ENCODE measurements around the gene TTC22.

TTC22 gene

GRCh38 chr1:54833121-54833520 is 32.0 kb upstream of the TTC22 start:
- DNase-seq = no peak

GRCh38 chr1:54826226-54826816 is 25.2 kb upstream of the TTC22 start:
- no peak for DNase-seq

- no peak for DNase-seq
Observed at GRCh38 chr1:54825696-54826095, 24.6 kb upstream of the TTC22 start.

GRCh38 chr1:54823670-54824069 is 22.5 kb upstream of the TTC22 start:
- no peak for DNase-seq

- DNase-seq = no peak
Observed at GRCh38 chr1:54819733-54820132, 18.6 kb upstream of the TTC22 start.

- DNase-seq = no peak
Observed at GRCh38 chr1:54819195-54819536, 18.0 kb upstream of the TTC22 start.

GRCh38 chr1:54818461-54819194 is 17.5 kb upstream of the TTC22 start:
- DNase-seq = no peak

- DNase-seq = no peak
Observed at GRCh38 chr1:54816951-54817350, 15.8 kb upstream of the TTC22 start.

- DNase-seq = no peak
Observed at GRCh38 chr1:54816130-54816529, 15.0 kb upstream of the TTC22 start.

GRCh38 chr1:54815086-54815876 is 14.2 kb upstream of the TTC22 start:
- no peak for DNase-seq

- no peak for DNase-seq
Observed at GRCh38 chr1:54814571-54814970, 13.4 kb upstream of the TTC22 start.

- no peak for DNase-seq
Observed at GRCh38 chr1:54814126-54814498, 13.0 kb upstream of the TTC22 start.

- no peak for DNase-seq
Observed at GRCh38 chr1:54813485-54814125, 12.5 kb upstream of the TTC22 start.

- DNase-seq = no peak
Observed at GRCh38 chr1:54812801-54813484, 11.8 kb upstream of the TTC22 start.

GRCh38 chr1:54811739-54812655 is 10.9 kb upstream of the TTC22 start:
- no peak for DNase-seq

GRCh38 chr1:54811066-54811465 is 9.9 kb upstream of the TTC22 start:
- DNase-seq = no peak

GRCh38 chr1:54810153-54810942 is 9.2 kb upstream of the TTC22 start:
- peak; percentile 52 to 68 for DNase-seq

- DNase-seq = no peak
Observed at GRCh38 chr1:54809496-54810074, 8.5 kb upstream of the TTC22 start.

- DNase-seq = no peak
Observed at GRCh38 chr1:54808443-54809207, 7.5 kb upstream of the TTC22 start.

- no peak for DNase-seq
Observed at GRCh38 chr1:54807756-54808155, 6.6 kb upstream of the TTC22 start.

Measured in CD4-positive, alpha-beta T cell treated with Interleukin-1 beta for 1 hour (primary cell).